WTC11 (cell line): Measurements from ENCODE around the gene CBX5.

Source experiments
- ATF3 ChIP-seq: sonication (generic); formaldehyde crosslinking; conservative IDR thresholded peaks from 2 replicates; pipeline ENCODE4 v1.8.1; 2022; ENCODE audit warnings: mild to moderate bottlenecking, missing genetic modification reagents
- CREB1 ChIP-seq: sonication (generic); formaldehyde crosslinking; IDR thresholded peaks from 2 replicates; pipeline ENCODE4 v1.8.0; 2023; ENCODE audit warnings: mild to moderate bottlenecking, missing genetic modification reagents
- CTCF ChIP-seq: fragments of 200-600 bp; IDR thresholded peaks from 2 replicates; pipeline ENCODE4 v1.8.0; 2022; ENCODE audit warnings: antibody characterized with exemption
- ESRRA ChIP-seq: sonication (generic); formaldehyde crosslinking; IDR thresholded peaks from 2 replicates; pipeline ENCODE4 v1.8.1; 2022; ENCODE audit warnings: mild to moderate bottlenecking, missing genetic modification reagents, borderline replicate concordance
- KAT7 ChIP-seq: sonication (generic); formaldehyde crosslinking; IDR thresholded peaks from 2 replicates; pipeline ENCODE4 v1.8.1; 2023; ENCODE audit warnings: missing genetic modification reagents, mild to moderate bottlenecking, borderline replicate concordance
- RELA ChIP-seq: sonication (generic); formaldehyde crosslinking; IDR thresholded peaks from 2 replicates; pipeline ENCODE4 v1.8.1; 2022; ENCODE audit warnings: missing genetic modification reagents, mild to moderate bottlenecking, borderline replicate concordance
- SP1 ChIP-seq: sonication (generic); formaldehyde crosslinking; conservative IDR thresholded peaks from 2 replicates; pipeline ENCODE4 v1.8.1; 2022; ENCODE audit warnings: missing genetic modification reagents
- STAT6 ChIP-seq: sonication (generic); formaldehyde crosslinking; conservative IDR thresholded peaks from 2 replicates; pipeline ENCODE4 v1.8.1; 2023; ENCODE audit warnings: mild to moderate bottlenecking, low read depth, missing genetic modification reagents, moderate library complexity
- ZNF121 ChIP-seq: sonication (generic); formaldehyde crosslinking; IDR thresholded peaks from 2 replicates; pipeline ENCODE4 v1.8.0; 2023; ENCODE audit warnings: missing genetic modification reagents
- ZNF232 ChIP-seq: sonication (generic); formaldehyde crosslinking; IDR thresholded peaks from 2 replicates; pipeline ENCODE4 v1.8.0; 2022; ENCODE audit warnings: mild to moderate bottlenecking, missing genetic modification reagents

GRCh38 chr12:54196396-54196795 lies 83.5 kb downstream of the CBX5 start:
- TF ChIP-seq CTCF (no peak), KAT7 (CRISPR knock-in tag) (no peak), ESRRA (CRISPR knock-in tag) (no peak), SP1 (CRISPR knock-in tag) (no peak), ATF3 (CRISPR knock-in tag) (no peak), RELA (no peak), ZNF121 (no peak), STAT6 (CRISPR knock-in tag) (no peak), ZNF232 (CRISPR knock-in tag) (no peak), CREB1 (CRISPR knock-in tag) (no peak)
